ENCODE results near the gene PDE4D.

PDE4D gene

DNA sequence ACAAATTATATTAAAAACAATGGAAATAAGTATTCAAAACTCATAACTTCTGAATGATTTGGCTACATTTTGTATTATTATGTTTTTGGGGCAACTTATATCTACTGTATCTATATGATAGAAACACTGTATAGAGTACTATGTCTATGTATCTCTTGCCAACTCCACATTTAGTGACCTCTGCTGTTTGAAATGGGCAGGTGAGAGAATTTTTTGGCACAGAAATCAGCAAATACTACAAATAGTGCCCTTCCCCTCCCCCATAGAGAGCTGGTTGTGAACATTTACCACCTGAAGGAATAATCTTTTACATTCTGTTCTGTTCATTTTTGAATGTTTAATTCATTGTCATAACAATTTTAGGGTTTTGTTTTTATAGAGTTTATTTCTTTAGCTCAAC lies 545.3 kb downstream of the PDE4D start:
- DNase-seq, result no peak

DNA sequence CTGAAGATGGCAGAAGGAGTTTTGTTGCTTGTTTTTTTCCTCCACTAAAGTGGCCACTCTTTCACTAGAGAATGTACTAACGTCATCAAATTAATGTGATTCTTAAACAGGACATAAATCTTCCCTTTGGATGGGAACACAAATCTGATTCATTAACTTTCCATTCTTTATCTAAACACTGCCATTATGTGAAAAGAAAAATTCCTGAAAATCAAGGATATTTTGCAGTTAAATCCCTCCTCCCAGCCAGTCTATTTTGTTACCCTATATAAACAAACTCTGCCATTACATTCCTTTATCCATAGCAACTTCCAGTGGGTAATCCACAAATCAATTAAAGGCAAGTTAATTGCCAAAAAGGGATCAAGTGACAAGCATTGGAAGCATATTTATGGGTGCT lies 546.5 kb downstream of the PDE4D start:
- DNase-seq, result no peak

GRCh38 chr5:59346514-59346913 lies 547.0 kb downstream of the PDE4D start:
- no peak for DNase-seq

- peak; percentile 2 for DNase-seq
Measured at GRCh38 chr5:59342181-59342580, 551.3 kb downstream of the PDE4D start.

GRCh38 chr5:59341760-59342159 lies 551.8 kb downstream of the PDE4D start:
- DNase-seq, result no peak

- no peak for DNase-seq
Measured at GRCh38 chr5:59341155-59341554, 552.4 kb downstream of the PDE4D start.

- DNase-seq, result no peak
Measured at GRCh38 chr5:59340637-59341036, 552.9 kb downstream of the PDE4D start.

DNA sequence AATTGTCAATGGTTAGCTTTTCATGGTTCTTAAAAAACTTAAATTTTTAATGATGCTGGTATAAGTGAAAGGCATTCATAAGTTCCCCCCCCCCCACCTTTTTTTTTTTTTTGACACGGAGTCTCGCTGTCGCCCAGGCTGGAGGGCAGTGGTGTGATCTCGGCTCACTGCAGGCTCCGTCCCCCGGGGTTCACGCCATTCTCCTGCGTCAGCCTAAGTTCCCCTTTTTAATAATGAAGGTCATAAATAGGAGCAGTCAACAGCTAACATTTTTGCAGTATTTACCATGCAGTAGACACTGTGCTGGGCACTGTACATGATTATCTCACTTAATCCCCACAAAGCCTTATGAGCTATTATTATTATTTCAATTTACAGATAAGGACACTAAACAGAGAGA lies 556.3 kb downstream of the PDE4D start:
- no peak for DNase-seq

GRCh38 chr5:59335544-59335943 lies 558.0 kb downstream of the PDE4D start:
- DNase-seq, result no peak

DNA sequence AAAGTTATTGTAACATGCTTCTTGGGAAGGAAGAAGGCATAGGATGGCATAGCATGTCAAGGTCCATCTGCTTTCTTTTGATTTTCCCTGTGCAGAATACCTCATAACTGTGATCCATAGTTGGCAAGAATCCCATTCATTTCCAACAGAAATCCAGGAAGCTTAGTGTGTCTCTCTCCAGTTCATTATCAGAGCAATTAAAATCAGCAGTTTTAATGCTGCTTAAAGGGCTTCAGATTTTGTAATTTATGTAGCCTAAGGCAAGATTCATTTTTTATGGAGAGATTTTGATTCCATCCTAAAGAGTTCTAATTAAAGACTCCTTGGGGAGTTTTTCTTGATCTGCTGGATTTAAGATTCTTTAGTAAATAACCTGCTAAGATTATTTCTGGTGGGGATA lies 560.1 kb downstream of the PDE4D start:
- no peak for DNase-seq

- no peak for DNase-seq
Measured at GRCh38 chr5:59332236-59332973, 561.1 kb downstream of the PDE4D start.

DNA sequence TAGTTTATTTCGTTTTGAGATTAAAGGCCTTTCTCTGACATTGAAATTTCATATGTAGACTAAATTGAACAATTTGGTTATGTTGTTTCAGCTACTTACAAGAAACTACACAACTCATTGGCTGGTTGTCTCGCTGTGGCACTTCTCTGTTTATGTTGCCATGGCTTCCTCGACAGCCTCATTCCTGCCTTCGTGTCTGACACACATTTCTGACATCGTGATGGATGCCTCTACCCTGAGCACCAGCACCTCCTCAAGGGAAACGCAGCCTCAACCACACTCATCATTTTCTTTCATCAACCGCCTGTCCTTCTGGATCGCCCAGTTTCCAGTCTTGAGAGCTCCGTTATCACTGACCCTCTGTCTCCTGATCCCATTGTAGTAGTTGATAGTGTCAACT lies 562.8 kb downstream of the PDE4D start:
- DNase-seq, result no peak

- DNase-seq, result peak; percentile 75
Measured at GRCh38 chr5:59328709-59329296, 564.7 kb downstream of the PDE4D start.

- no peak for DNase-seq
Measured at GRCh38 chr5:59327191-59327980, 566.1 kb downstream of the PDE4D start.

DNA sequence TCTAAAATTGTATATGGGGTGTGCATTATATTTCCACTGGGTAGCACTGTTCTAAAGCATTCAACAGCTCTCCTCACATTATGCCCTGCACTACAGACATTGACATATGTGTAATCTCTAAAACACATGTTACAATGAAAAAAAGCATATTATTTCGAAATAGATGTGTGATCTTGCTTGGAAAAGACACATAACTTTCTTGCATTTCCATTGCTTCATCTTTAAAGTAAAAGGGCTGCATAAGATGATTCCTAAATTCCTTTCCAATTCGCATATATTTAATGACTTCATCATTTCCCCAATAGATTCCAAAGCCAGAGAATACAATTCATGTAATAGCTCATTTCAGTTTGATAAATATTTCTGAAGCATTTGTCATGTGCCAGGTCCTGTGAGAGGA lies 566.9 kb downstream of the PDE4D start:
- DNase-seq, result no peak

DNA sequence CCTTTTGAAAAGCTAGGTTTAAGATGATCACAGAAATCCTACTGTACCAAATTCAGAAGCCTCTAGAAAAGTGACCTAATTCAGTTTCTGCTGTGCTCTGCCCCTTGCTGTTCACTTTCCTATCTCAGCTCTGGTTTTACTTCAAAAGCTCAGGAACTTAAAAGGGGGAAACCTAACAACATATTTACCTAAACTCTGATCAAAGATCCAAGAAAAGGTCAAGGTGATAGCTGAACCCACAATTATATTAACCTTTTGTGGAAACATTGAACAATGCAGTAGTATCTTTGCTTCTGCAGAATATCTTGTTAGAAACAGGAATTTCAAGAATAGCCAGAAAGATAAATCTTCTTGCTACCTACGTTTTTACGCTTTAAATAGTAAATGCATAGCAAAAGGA lies 568.5 kb downstream of the PDE4D start:
- DNase-seq, result no peak

- no peak for DNase-seq
Measured at GRCh38 chr5:59322894-59323293, 570.6 kb downstream of the PDE4D start.

DNA sequence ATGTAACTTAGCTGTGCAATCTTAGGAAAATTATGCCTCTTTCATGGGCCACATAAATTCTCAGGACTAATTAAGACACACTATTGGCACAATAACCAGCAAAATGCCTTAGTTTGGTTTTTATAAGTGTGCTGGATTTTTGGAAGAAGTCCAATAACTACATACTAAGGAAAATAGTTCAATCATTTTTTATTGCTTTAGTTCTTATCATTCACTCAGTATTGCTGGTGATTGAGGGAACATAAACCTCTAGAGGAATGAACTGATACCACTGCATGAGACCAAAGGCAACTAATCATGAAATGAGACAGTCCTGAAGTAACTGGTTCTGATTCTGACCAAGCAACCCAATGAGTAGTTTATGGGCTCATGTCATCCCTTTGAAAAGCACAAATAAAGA lies 571.5 kb downstream of the PDE4D start:
- no peak for DNase-seq

GRCh38 chr5:59321642-59322041 lies 571.9 kb downstream of the PDE4D start:
- DNase-seq, result no peak

DNA sequence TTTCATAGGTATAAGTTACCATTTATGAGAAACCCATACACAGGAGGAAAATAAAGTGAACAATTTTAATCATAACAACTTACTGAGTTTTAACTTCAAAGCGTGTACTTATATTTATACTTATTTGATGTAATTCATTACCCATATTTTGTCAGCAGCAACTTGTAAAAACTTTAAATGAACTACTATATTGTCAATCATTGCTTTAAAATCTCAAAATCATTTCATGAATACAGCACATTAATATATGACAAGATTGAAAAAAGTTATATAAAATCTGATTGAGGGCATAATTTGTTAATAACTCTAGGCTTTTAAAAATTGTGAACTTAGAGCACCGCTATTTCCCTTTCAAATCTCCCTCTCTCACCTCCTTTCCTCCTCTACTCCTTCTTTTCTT lies 573.1 kb downstream of the PDE4D start:
- no peak for DNase-seq

- DNase-seq, result no peak
Measured at GRCh38 chr5:59319250-59319649, 574.3 kb downstream of the PDE4D start.

- DNase-seq, result no peak
Measured at GRCh38 chr5:59317774-59318205, 575.7 kb downstream of the PDE4D start.

DNA sequence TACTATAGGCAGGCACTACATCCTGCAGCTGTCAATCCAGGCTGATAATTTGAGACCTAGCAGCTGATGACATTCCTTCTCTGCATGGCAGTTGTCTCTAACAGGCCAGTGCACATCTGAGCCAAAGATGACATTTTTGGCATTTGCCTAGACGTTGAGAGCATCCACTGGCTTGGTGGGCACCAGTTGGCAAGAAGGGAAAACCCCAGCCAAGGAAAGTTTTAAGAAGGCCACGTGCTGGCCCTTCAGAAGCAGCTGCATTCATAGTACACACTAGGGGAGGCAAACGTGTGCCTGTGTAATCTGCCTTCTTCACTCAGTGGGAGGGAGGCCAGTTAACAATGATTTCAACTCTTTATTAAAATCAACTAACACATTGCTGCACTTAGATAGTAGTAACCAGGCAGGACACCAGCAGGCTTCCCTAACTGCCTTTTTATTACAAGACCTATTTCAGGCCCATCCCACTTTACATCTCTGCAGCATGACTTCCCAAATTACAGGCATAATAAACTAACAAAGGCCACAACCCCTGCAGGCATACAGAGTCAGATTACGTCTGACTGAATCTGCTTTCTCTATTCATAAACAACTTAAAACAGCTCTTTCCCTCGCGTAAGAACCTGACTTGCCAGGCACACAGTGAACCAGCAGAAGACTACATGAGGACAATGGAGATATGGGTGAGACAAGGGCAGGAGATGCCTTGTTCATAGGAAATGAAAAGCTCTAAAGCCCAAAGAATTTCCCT lies 576.3 kb downstream of the PDE4D start:
- peak; percentile 62 for DNase-seq
